Tibial nerve (tissue), 4 donors: ENCODE results near the gene CYP46A1. TPM values are rescaled to one million over a fixed set of nuclear protein-coding genes. Genes with fewer than 3 reads are reported as not detected.

Experiments
- DNase-seq, 2 donors: peaks; one replicate each; pipeline ENCODE4 v3.0.0-alpha.2; 2019; ENCODE audit warnings: low spot score in 2 of 2
- H3K27ac ChIP-seq, 4 donors: fragments of 200-600 bp; sonication (generic) in 3 of 4; one replicate each; pipeline ENCODE4 v1.5.1; 2017 to 2019; ENCODE audit warnings: mild to moderate bottlenecking in 1 of 4
- H3K27me3 ChIP-seq, 2 donors: fragments of 200-600 bp; sonication (generic) in 1 of 2; one replicate each; pipeline versions ENCODE4 v1.5.1 to v1.6.0; 2017 to 2019
- H3K36me3 ChIP-seq, 3 donors: fragments of 200-600 bp; sonication (generic); one replicate each; pipeline ENCODE4 v1.5.1; 2018 to 2019
- H3K4me1 ChIP-seq, 4 donors: fragments of 200-600 bp; sonication (generic) in 3 of 4; one replicate each; pipeline ENCODE4 v1.5.1; 2017 to 2019
- H3K4me3 ChIP-seq, 4 donors: fragments of 200-600 bp; sonication (generic) in 3 of 4; one replicate each; pipeline ENCODE4 v1.5.1; 2017 to 2019; ENCODE audit warnings: mild to moderate bottlenecking in 1 of 4, moderate library complexity in 1 of 4
- H3K9me3 ChIP-seq, 4 donors: fragments of 200-600 bp; sonication (generic) in 3 of 4; one replicate each; pipeline ENCODE4 v1.5.1; 2017 to 2019
- CTCF ChIP-seq, 5 experiments: fragments of 200-600 bp in 3 of 5; fragments of 450-650 bp in 2 of 5; sonication (generic) in 3 of 5; IDR thresholded peaks; one replicate each; pipeline ENCODE4 v1.5.1; 2016 to 2019; ENCODE audit warnings: antibody characterized with exemption in 5 of 5, mild to moderate bottlenecking in 3 of 5, moderate library complexity in 2 of 5
- EP300 ChIP-seq, 2 donors: sonication (generic); formaldehyde crosslinking; IDR thresholded peaks; one replicate each; pipeline ENCODE4 v1.6.1; 2017; ENCODE audit warnings: antibody characterized with exemption in 2 of 2, mild to moderate bottlenecking in 1 of 2
- POLR2A ChIP-seq, 2 donors: fragments of 450-650 bp; IDR thresholded peaks; one replicate each; pipeline ENCODE4 v1.6.1; 2017; ENCODE audit warnings: antibody characterized with exemption in 2 of 2, mild to moderate bottlenecking in 2 of 2, moderate library complexity in 2 of 2
- WGBS, 2 donors: methylation state at CpG; one replicate each; pipeline ENCODE4 v1.1.5; 2018; 5-methylcytosine and 5-hydroxymethylcytosine counted together
- total RNA-seq, 4 donors: library from RNA; depleted of rRNA; stranded (reverse); fragments of >200 nt; gene quantifications; one replicate each; pipeline ENCODE4 v1.1.0, GENCODE V29; 2016

CYP46A1 gene
- total RNA-seq, 4 donors from 2014 or later = 1.2 to 3.7 (median 1.4) TPM

DNA sequence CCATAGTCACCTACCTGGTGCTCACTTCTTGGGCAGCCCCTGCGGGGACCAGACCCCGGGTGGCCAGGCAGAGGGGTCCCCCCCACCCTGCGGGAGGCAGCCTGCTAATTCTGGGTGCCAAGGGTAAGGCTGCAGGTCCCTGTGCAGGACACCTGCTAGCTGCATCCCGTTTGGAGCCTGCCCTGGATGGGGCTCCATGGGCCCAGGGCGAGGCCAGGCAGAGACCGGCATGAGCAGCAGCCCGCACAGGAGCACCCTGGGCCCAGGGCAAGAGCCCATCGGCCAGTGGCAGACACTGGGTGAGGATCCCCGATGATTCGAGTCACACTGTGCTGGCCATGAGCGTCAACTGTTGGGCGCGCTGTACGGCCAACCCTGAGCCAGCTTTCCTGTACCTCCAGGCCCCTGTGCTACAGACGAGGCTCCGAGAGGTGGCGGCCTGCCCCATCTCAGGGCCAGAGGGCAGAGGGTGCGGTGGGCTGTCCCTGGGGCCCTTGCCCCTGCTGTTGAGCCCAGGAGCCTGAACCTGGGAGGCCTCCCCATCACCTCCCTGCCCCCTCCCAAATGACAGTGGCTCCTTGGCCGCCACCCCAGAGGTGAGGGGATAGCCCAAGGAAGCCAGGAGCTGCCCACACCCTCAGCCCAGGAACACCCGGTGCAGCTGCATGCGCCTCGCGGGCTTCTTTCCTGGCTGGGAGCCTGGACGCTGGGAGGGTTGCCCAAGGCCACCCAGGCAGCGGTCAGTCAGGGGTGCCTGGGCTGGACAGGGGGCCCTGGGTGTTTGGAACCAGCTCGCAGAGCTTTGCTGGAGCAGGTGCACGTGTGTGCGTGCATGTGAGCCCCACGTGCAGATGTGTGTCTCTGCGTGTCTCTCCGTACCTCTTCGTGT lies 47.7 kb downstream of the CYP46A1 start:
- no peaks in the 10 kb centered on the region for H3K36me3 ChIP-seq
- no peaks in the 10 kb centered on the region for H3K9me3 ChIP-seq
- no peak overlapping the region for H3K4me3 ChIP-seq
- peak overlapping the region in 1 of 4 donors; percentile 76 for H3K27ac ChIP-seq
- WGBS, 2 donors = 78% methylated on average over 25 to 31 of the region's 32 CpGs
- TF ChIP-seq CTCF (IDR thresholded peaks at IDR 0.05) = no peak
- no peak for TF ChIP-seq EP300 (IDR thresholded peaks at IDR 0.05)
- no peak for TF ChIP-seq POLR2A (IDR thresholded peaks at IDR 0.05)
- DNase-seq = peak in 1 of 2 donors; percentile 40
- peaks cover 0 to 64% (median 8%) of the 10 kb centered on the region in 4 donors for H3K4me1 ChIP-seq
- peaks cover 0 to 7% of the 10 kb centered on the region in 2 donors for H3K27me3 ChIP-seq

- no peaks in the 10 kb centered on the region for H3K27me3 ChIP-seq
- H3K9me3 ChIP-seq = no peaks in the 10 kb centered on the region
- H3K36me3 ChIP-seq = no peaks in the 10 kb centered on the region
- H3K4me3 ChIP-seq = no peak overlapping the region
- peak overlapping the region in 1 of 4 donors; percentile 76 for H3K27ac ChIP-seq
- peak in 1 of 2 donors; percentile 11 for DNase-seq
- WGBS, 2 donors = 74 to 78% methylated on average over 20 to 23 of the region's 23 CpGs
- TF ChIP-seq POLR2A (IDR thresholded peaks at IDR 0.05) = no peak
- no peak for TF ChIP-seq CTCF (IDR thresholded peaks at IDR 0.05)
- no peak for TF ChIP-seq EP300 (IDR thresholded peaks at IDR 0.05)
- peaks cover 0 to 73% (median 10%) of the 10 kb centered on the region in 4 donors for H3K4me1 ChIP-seq
These were observed 48.5 kb downstream of the CYP46A1 start for GRCh38 chr14:99732436-99733210.

DNA sequence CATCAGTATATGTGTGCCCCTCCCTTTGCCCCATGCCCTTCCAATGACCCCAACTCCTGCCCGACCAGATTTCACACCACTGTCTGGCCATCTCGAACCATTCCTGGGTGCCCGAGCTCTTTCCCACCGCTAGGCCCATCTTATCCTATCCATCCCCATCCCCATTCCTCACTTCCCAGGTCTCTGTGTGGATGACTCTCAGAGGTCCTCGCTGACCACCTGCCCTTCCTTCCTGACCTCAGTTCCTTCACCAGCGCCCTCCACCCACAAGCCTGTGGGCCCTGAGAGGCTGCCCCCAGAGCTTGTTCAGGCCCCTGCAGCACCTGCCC lies 49.1 kb downstream of the CYP46A1 start:
- TF ChIP-seq CTCF (IDR thresholded peaks at IDR 0.05) (no peak), POLR2A (IDR thresholded peaks at IDR 0.05) (no peak), EP300 (IDR thresholded peaks at IDR 0.05) (no peak)
- DNase-seq = no peak
- Histone ChIP-seq H3K27ac (no peak overlapping the region), H3K36me3 (no peaks in the 10 kb centered on the region), H3K4me3 (no peak overlapping the region), H3K9me3 (no peaks in the 10 kb centered on the region), H3K4me1 (peaks cover 0 to 78% (median 10%) of the 10 kb centered on the region in 4 donors), H3K27me3 (no peaks in the 10 kb centered on the region)
- WGBS, 2 donors = 69 to 84% methylated on average over 6 of the region's 6 CpGs

DNA sequence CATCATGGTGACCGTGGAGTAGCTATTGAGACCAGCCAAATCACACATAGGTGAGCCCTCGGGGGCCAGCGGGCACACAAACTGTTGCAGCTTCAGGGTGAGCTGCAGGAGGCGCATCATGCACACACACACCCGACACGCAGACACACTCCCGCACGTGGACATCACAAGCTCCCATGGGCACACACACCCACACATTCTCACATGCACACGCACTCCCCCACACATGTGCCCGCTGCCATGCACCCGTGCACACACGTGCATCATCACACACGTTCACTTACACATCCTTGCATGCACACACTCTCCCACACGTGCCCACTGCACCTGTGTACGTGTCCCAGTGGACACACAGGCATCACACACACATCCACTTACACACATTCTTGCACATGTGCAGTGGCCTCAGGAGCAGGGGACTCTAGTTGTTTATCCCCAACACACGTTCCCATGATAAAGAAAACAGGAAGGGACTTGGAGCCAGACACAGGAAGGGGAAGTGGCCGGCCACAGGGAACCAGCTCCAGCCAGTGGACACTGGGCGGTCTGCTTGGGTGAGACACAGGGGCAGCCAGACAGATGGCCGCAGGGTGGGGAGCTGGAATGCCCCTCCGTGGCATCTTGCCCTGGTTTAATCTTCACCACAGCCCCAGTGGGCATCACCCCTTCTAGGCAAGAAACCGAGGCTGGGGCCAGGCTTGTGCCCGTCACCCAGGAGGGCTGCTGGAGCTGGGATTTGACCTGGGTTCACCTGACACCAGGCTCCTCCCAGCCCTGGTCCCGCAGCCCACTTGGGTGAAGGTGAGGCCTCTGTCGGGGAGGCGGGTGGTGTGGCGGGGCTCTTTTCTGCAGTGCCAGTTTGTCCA lies 49.7 kb downstream of the CYP46A1 start:
- Histone ChIP-seq H3K4me1 (peaks cover 0 to 83% (median 10%) of the 10 kb centered on the region in 4 donors), H3K4me3 (no peak overlapping the region), H3K36me3 (no peaks in the 10 kb centered on the region), H3K9me3 (no peaks in the 10 kb centered on the region), H3K27ac (peak overlapping the region in 2 of 4 donors; percentile 43 to 68), H3K27me3 (no peaks in the 10 kb centered on the region)
- no peak for TF ChIP-seq EP300 (IDR thresholded peaks at IDR 0.05)
- no peak for TF ChIP-seq POLR2A (IDR thresholded peaks at IDR 0.05)
- no peak for TF ChIP-seq CTCF (IDR thresholded peaks at IDR 0.05)
- 73 to 78% methylated on average over 22 to 26 of the region's 26 CpGs for WGBS, 2 donors
- DNase-seq = peak in 1 of 2 donors; percentile 35
